ENCODE measurements around the gene VAC14.

DNA sequence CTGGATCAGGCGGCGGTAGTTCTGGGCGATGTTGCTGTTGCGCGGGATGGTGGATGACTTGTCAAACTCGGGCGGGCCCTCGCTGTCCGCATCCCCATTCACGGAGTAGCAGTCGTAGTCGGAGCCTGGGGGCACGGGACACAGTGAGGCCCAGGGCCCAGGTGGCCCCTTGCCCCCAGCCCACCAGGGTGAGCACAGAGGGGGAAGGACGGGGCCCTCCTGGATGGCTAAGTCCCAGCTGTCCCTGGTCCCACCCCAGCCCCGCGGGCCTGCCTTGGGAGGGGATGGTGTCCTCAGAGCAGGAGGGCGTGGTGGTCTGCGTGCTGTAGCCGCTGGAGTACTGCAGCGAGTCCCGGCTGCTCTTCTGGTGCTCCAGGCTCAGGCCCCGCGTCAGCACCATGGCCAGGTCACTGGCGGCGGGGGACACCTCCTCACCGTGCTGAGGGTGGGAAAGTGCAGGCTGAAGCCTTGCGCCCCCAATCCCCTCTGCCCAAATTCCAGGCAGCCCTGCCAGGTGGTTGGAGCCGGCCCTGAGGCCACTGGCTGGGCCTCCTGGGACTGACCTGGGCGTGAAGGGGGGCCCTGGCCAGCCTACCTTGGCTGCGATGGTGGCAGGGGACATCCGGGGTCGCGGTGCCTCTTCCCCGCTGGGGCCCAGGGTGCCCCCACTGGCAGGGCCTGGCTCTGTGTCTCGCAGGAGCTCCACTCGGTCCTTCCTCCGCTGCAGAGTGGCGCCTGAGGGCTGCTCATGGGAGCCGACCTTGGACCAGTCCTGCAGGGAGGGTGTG lies 136.4 kb downstream of the VAC14 start:
- TF ChIP-seq CTCF (conservative IDR thresholded peaks at IDR 0.05; ENCODE audit: low read depth in 2 of 2) = no peak
- no peak for TF ChIP-seq POLR2AphosphoS5 (IDR thresholded peaks at IDR 0.05; ENCODE audit: low read depth)
- TF ChIP-seq JUNB (IDR thresholded peaks at IDR 0.05; ENCODE audit: unreplicated experiment) = no peak
- no peak for TF ChIP-seq EZH2phosphoT487 (IDR thresholded peaks at IDR 0.05; ENCODE audit: unreplicated experiment)
- TF ChIP-seq, protein P1, sequence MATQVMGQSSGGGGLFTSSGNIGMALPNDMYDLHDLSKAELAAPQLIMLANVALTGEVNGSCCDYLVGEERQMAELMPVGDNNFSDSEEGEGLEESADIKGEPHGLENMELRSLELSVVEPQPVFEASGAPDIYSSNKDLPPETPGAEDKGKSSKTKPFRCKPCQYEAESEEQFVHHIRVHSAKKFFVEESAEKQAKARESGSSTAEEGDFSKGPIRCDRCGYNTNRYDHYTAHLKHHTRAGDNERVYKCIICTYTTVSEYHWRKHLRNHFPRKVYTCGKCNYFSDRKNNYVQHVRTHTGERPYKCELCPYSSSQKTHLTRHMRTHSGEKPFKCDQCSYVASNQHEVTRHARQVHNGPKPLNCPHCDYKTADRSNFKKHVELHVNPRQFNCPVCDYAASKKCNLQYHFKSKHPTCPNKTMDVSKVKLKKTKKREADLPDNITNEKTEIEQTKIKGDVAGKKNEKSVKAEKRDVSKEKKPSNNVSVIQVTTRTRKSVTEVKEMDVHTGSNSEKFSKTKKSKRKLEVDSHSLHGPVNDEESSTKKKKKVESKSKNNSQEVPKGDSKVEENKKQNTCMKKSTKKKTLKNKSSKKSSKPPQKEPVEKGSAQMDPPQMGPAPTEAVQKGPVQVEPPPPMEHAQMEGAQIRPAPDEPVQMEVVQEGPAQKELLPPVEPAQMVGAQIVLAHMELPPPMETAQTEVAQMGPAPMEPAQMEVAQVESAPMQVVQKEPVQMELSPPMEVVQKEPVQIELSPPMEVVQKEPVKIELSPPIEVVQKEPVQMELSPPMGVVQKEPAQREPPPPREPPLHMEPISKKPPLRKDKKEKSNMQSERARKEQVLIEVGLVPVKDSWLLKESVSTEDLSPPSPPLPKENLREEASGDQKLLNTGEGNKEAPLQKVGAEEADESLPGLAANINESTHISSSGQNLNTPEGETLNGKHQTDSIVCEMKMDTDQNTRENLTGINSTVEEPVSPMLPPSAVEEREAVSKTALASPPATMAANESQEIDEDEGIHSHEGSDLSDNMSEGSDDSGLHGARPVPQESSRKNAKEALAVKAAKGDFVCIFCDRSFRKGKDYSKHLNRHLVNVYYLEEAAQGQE (IDR thresholded peaks at IDR 0.05; ENCODE audit: unreplicated experiment) = peak; percentile 75
- TF ChIP-seq STAT1 (IDR thresholded peaks at IDR 0.05; ENCODE audit: unreplicated experiment) = no peak
- TF ChIP-seq EZH2 (IDR thresholded peaks at IDR 0.05; ENCODE audit: low read depth, unreplicated experiment) = no peak
- no peak for TF ChIP-seq CREB1 (CRISPR knock-in tag; IDR thresholded peaks at IDR 0.05; ENCODE audit: low read depth)

Measured in GM23338 (cell line).